Measurements from ENCODE around the gene SPAG17. TPM values are rescaled to one million over a fixed set of nuclear protein-coding genes. Genes with fewer than 3 reads are reported as not detected.

Gene SPAG17
- total and polyA plus RNA-seq, 2 experiments from 2014 or later: 1.0 to 1.1 TPM

- TF ChIP-seq REST (IDR thresholded peaks at IDR 0.05; ENCODE audit: unreplicated experiment) (no peak), JUNB (IDR thresholded peaks at IDR 0.05; ENCODE audit: unreplicated experiment) (no peak), ETS1 (IDR thresholded peaks at IDR 0.05) (no peak), CTCF (conservative IDR thresholded peaks at IDR 0.05; ENCODE audit: low read depth in 2 of 2) (no peak), STAT1 (IDR thresholded peaks at IDR 0.05; ENCODE audit: unreplicated experiment) (no peak), NANOG (IDR thresholded peaks at IDR 0.05; ENCODE audit: borderline replicate concordance) (no peak), POLR2AphosphoS5 (IDR thresholded peaks at IDR 0.05; ENCODE audit: low read depth) (no peak), EZH2 (IDR thresholded peaks at IDR 0.05; ENCODE audit: low read depth, unreplicated experiment) (no peak), ZNF114 (CRISPR knock-in tag; IDR thresholded peaks at IDR 0.05) (no peak), CREB1 (CRISPR knock-in tag; IDR thresholded peaks at IDR 0.05; ENCODE audit: low read depth) (no peak)
Measured at GRCh38 chr1:118122234-118123004, 62.6 kb downstream of the SPAG17 start (continued).

- no peak for DNase-seq (ENCODE audit: low spot score)
- Histone ChIP-seq H3K9me2 (ENCODE audit: insufficient read depth) (no peaks in the 10 kb centered on the region), H3K27ac (ENCODE audit: low read depth) (no peak overlapping the region), H3K27me3 (ENCODE audit: insufficient read depth) (no peaks in the 10 kb centered on the region), H3K4me2 (no peak overlapping the region), H3K4me3 (no peak overlapping the region), H3K36me3 (ENCODE audit: insufficient read depth) (no peaks in the 10 kb centered on the region), H3F3A (replicated peaks; ENCODE audit: low read depth) (no peaks in the 10 kb centered on the region), H3K4me1 (ENCODE audit: insufficient read depth) (no peaks in the 10 kb centered on the region), H3K79me2 (replicated peaks; ENCODE audit: insufficient read depth) (no peaks in the 10 kb centered on the region), H2AFZ (no peak overlapping the region), H4K20me1 (replicated peaks; ENCODE audit: insufficient read depth) (no peaks in the 10 kb centered on the region)
- Mint-ChIP-seq H3K27me3 (ENCODE audit: insufficient read depth, low read depth, poor library complexity) (peaks cover 2% of the 10 kb centered on the region), H3K27ac (no peak overlapping the region), H3K9me3 (no peaks in the 10 kb centered on the region), H3K4me1 (peaks cover 4% of the 10 kb centered on the region; the same call in 2 of the 3 replicates), H3K4me3 (no peak overlapping the region), H3K36me3 (ENCODE audit: low read depth) (no peaks in the 10 kb centered on the region)
- ATAC-seq: no peak
- no peak for TF ChIP-seq EZH2phosphoT487 (IDR thresholded peaks at IDR 0.05; ENCODE audit: unreplicated experiment)
- TF ChIP-seq ZNF114 (CRISPR knock-in tag; IDR thresholded peaks at IDR 0.05): no peak
- no peak for TF ChIP-seq EZH2 (IDR thresholded peaks at IDR 0.05; ENCODE audit: low read depth, unreplicated experiment)
- TF ChIP-seq CTCF (conservative IDR thresholded peaks at IDR 0.05; ENCODE audit: low read depth in 2 of 2): no peak
- no peak for TF ChIP-seq ETS1 (IDR thresholded peaks at IDR 0.05)
- TF ChIP-seq CREB1 (CRISPR knock-in tag; IDR thresholded peaks at IDR 0.05; ENCODE audit: low read depth): no peak
- TF ChIP-seq POLR2AphosphoS5 (IDR thresholded peaks at IDR 0.05; ENCODE audit: low read depth): no peak
- no peak for TF ChIP-seq NANOG (IDR thresholded peaks at IDR 0.05; ENCODE audit: borderline replicate concordance)
- TF ChIP-seq JUNB (IDR thresholded peaks at IDR 0.05; ENCODE audit: unreplicated experiment): no peak
- TF ChIP-seq STAT1 (IDR thresholded peaks at IDR 0.05; ENCODE audit: unreplicated experiment): no peak
Measured at GRCh38 chr1:118118873-118119463, 66.1 kb downstream of the SPAG17 start.
